Right lobe of liver (tissue), 6 donors: ENCODE results near the gene SKIC2. TPM values are rescaled to one million over a fixed set of nuclear protein-coding genes. Genes with fewer than 3 reads are reported as not detected.
A peak's percentile ranks its signal among the peaks of the same experiment; 100 is the strongest.
"Not testable (repeated sequence)": the region's sequence is repeated elsewhere in the genome, so short reads cannot be mapped to it uniquely, and the experiment has no call there.

Source experiments
- ATAC-seq, 4 donors: fragments of 200-7000 bp; cut with Tn5 transposase; one replicate each; pipeline ENCODE4 v1.9.1; 2020; ENCODE audit warnings: mild to moderate bottlenecking in 4 of 4, moderate library complexity in 4 of 4
- DNase-seq, 3 donors: peaks; one replicate each; pipeline ENCODE4 v3.0.0-alpha.2; 2020
- H3K27ac ChIP-seq, 3 donors: fragments of 200-600 bp; one replicate each; pipeline ENCODE4 v1.8.0; 2022
- H3K27me3 ChIP-seq, 2 donors: fragments of 200-600 bp; one replicate each; pipeline ENCODE4 v1.8.0; 2022
- H3K36me3 ChIP-seq, 4 donors: fragments of 200-600 bp; sonication (generic) in 1 of 4; one replicate each; pipeline versions ENCODE4 v1.5.1 to v1.8.0; 2017 to 2022; ENCODE audit warnings: control low read depth in 1 of 4
- H3K4me1 ChIP-seq, 4 donors: fragments of 200-600 bp; sonication (generic) in 1 of 4; one replicate each; pipeline versions ENCODE4 v1.5.1 to v1.8.0; 2017 to 2022; ENCODE audit warnings: control low read depth in 1 of 4
- H3K4me3 ChIP-seq, 3 donors: fragments of 200-600 bp; one replicate each; pipeline ENCODE4 v1.8.0; 2022
- H3K9me3 ChIP-seq, 4 donors: fragments of 200-600 bp; sonication (generic) in 1 of 4; one replicate each; pipeline versions ENCODE4 v1.5.1 to v1.8.0; 2017 to 2022; ENCODE audit warnings: control low read depth in 1 of 4
- POLR2A ChIP-seq: fragments of 450-650 bp; IDR thresholded peaks from one replicate; pipeline ENCODE4 v1.6.1; 2017; ENCODE audit warnings: antibody characterized with exemption, mild to moderate bottlenecking
- WGBS: methylation state at CpG from one replicate; pipeline ENCODE4 v1.1.6; 2018; ENCODE audit warnings: low coverage, low lambda C conversion rate; ENCODE audit not compliant: insufficient coverage; ENCODE audit errors: missing lambda C conversion rate; 5-methylcytosine and 5-hydroxymethylcytosine counted together
- intact Hi-C, 2 donors: fragments of 100-400 bp; cut with DNase I; formaldehyde crosslinking; loops; one replicate each; pipeline versions ENCODE4 v1.11.2 to v1.14.1; 2022
- long read RNA-seq: library from polyadenylated mRNA; unstranded; transcript quantifications from one replicate; pipeline ENCODE4 v2.0.0, GENCODE V29; 2019
- total RNA-seq, 6 experiments: library from RNA; depleted of rRNA in 2 of 6; stranded (reverse); fragments of >200 nt in 2 of 6; fragmentation: NEBNext Ultra II Directional in 3 of 6; extraction: Animal tissue kit (Norgen Biotek cat#: 25700) in 3 of 6; gene quantifications; one replicate each; pipeline versions ENCODE4 v1.1.0 to v1.2.4, GENCODE V29; 2016 to 2023
- TF ChIP-seq, protein P1 (sequence below), 4 donors: fragments of 200-600 bp in 3 of 4; fragments of 450-650 bp in 1 of 4; IDR thresholded peaks; one replicate each; pipeline versions ENCODE4 v1.5.1 to v1.8.0; 2016 to 2022; ENCODE audit warnings: antibody characterized with exemption in 4 of 4, mild to moderate bottlenecking in 2 of 4
- donor health status: DM: no; HTN: yes; CAD: no.
- donor health status: DM: no; HTN: no; CAD: no.
- donor health status: DM: no; HTN: no; CAD: no.
- donor health status: DM: no; HTN: yes; CAD: no.
- donor health status: DM: no; HTN: yes; CAD: no.

SKIC2 gene
- total RNA-seq = 10 to 100 TPM; 26.3 to 73.1 (median 47.1) TPM
- long read RNA-seq, partial matches to known transcripts = 0 of 1 reads
- long read RNA-seq, other reads (novel, unspliced or antisense) = 0 of 1 reads

DNA sequence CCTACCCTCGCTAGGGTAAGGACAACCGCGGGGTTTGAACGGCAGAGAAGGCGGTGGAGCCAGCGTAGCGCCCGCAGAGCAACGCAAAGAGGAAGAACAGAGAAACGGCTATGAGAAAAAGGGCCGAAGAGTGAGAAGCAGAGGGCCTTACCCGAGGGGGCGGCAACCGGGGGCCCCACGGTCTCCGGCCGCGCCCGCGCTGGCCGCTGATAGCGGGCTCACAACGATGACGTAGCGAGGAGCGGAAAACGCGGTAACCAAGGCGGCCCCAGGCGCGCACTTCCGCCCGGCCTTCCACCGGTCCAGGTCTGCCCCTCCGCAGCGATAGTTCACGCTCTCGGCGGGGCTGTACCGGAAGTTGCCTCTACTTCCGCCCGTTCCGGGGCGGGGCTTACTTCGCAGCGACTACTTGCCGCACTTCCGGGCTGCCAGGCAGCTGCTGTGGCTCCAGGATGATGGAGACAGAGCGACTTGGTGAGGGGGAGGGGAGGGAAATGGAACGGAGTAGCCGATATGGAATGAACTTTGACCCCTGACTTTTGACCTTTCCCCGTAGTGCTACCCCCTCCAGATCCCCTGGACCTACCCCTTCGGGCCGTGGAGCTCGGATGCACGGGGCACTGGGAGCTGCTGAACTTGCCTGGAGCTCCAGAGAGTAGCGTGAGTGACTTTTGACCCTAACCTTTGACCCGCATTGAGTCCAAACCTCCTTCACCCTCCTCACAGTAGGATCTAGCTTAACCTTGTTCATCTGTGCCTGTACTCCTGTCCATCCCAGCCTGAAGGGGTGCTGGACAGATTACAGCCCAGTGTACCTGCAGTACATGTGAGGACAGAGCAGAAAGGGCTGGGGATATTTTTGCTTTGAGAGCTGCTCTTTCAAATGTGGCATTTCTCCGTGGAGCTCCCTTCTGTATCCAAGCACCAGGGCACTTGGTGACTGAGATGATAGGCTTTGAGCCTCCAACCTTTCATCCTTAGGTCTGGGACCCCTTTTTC, at the start of gene SKIC2, which contains the start of gene NELFE:
TSS of gene SKIC2 (plus strand) at position 435 of the 999 bp plus-strand sequence. CDS start at position 453, 18 bp downstream.
TSS of gene NELFE (minus strand) at position 231 of the 999 bp plus-strand sequence. CDS start 525 bp downstream, outside the sequence.
- 0% methylated on average over 5 of the region's 59 CpGs for WGBS
- Histone ChIP-seq H3K36me3 (peaks cover 0 to 62% (median 27%) of the 10 kb centered on the region in 4 donors), H3K4me3 (peak within 1 kb of the TSS; percentile 86 to 91 (median 87)), H3K4me1 (peaks cover 0 to 19% (median 7%) of the 10 kb centered on the region in 4 donors), H3K27ac (peak within 1 kb of the TSS; percentile 59 to 81 (median 65)), H3K9me3 (no peaks in the 10 kb centered on the region), H3K27me3 (no peaks in the 10 kb centered on the region)
- DNase-seq (peak; percentile 98 to 99 (median 99)), ATAC-seq (peak; percentile 96 to 98 (median 98))
- peak; percentile 69 for TF ChIP-seq POLR2A
- TF ChIP-seq, protein P1, sequence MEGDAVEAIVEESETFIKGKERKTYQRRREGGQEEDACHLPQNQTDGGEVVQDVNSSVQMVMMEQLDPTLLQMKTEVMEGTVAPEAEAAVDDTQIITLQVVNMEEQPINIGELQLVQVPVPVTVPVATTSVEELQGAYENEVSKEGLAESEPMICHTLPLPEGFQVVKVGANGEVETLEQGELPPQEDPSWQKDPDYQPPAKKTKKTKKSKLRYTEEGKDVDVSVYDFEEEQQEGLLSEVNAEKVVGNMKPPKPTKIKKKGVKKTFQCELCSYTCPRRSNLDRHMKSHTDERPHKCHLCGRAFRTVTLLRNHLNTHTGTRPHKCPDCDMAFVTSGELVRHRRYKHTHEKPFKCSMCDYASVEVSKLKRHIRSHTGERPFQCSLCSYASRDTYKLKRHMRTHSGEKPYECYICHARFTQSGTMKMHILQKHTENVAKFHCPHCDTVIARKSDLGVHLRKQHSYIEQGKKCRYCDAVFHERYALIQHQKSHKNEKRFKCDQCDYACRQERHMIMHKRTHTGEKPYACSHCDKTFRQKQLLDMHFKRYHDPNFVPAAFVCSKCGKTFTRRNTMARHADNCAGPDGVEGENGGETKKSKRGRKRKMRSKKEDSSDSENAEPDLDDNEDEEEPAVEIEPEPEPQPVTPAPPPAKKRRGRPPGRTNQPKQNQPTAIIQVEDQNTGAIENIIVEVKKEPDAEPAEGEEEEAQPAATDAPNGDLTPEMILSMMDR (IDR thresholded peaks at IDR 0.05) = no peak
- intact Hi-C loops = loop anchor here in 1 of 2 donors (10.0 kb wide), 1 partner anchor 54 kb away; the partner anchor contains the start of gene ZBTB12

DNA sequence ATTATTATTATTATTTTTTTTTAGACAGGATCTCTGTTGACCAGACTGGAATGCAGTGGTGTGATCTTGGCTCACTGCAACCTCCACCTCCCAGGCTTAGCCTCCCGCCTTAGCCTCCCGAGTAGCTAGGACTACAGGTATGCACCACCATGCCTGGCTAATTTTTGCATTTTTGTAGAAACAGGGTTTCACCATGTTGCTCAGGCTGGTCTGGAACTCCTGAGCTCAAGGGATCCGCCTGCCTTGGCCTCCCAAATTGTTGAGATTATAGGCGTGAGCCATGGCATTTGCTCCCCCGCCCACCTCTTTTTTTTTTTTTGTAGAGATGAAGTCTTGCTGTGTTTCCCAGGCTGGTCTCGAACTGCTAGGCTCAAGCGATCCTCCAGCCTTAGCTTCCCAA, 49.7 kb upstream of the SKIC2 start:
- H3K9me3 ChIP-seq, H3K4me3 ChIP-seq, H3K4me1 ChIP-seq, ATAC-seq, H3K27me3 ChIP-seq, DNase-seq, H3K27ac ChIP-seq, H3K36me3 ChIP-seq: not testable (repeated sequence)
- intact Hi-C loops = loop anchor here in 1 of 2 donors (10.0 kb wide), 1 partner anchor 46 kb away; the partner anchor contains the start of genes NELFE and SKIC2
- 89% methylated on average over 7 of the region's 7 CpGs for WGBS

DNA sequence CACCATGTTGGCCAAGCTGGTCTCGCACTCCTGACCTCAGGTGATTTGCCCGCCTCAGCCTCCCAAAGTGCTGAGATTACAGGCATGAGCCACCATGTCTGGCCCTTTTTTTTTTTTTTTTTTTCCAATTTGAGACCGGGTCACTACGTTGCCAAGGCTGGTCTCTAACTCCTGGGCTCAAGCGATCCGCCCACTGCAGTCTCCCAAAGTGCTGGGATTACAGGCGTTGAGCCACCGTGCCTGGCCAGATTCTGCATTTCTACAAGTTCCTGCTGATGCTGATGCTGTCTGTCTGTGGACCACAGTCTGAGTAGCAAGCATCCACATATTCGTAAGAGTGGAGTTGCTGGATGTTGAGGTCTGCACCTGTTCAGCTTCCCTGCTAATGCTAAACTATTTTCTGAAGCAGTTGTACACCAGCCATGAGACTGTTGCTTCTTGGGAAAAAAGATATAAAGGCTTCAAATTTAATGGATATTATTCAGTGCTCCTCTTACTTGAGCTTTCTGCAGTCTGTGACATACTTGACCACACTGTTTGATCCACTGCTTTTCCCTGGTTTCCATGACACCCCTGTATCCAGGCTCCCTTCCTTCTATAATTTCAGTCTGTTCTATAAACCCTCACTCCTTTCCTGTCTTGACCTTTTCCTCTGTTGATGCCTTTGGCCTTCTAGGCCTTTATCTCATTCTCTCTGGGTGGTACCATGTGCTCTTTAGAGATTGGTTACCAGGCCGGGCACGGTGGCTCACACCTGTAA, 47.0 kb upstream of the SKIC2 start:
- WGBS = 81% methylated on average over 7 of the region's 11 CpGs
- Histone ChIP-seq H3K36me3 (no peaks in the 10 kb centered on the region), H3K27ac (no peak overlapping the region), H3K4me1 (peaks cover 0 to 7% (median 0%) of the 10 kb centered on the region in 4 donors), H3K27me3 (no peaks in the 10 kb centered on the region), H3K4me3 (no peak overlapping the region), H3K9me3 (no peaks in the 10 kb centered on the region)
- DNase-seq (no peak), ATAC-seq (no peak)
- TF ChIP-seq, protein P1 (IDR thresholded peaks at IDR 0.05) = no peak
- TF ChIP-seq POLR2A = no peak
- intact Hi-C loops = no loop called here

DNA sequence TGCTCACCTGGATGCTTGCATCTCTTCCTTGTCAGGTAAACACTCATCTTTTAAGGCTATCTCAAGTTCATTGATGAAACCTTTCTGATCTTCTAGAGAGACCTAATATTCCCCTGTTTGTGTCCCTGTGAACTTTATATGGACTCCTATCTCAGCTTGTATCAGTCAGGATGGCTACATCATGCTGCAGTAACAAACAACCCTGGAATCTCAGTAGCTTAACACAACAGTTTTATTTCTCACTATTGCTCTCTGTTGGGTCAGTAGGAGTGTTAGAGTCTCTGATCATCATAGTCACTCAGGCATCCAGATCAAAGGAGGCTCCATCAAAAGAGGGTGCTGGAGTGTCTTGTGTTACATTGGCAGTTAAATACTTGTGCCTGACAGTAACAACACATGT, 43.6 kb upstream of the SKIC2 start:
- no peak for DNase-seq
- H3K27ac ChIP-seq = no peak overlapping the region
- no peak for TF ChIP-seq POLR2A
- TF ChIP-seq, protein P1 (IDR thresholded peaks at IDR 0.05) = no peak
- no peaks in the 10 kb centered on the region for H3K9me3 ChIP-seq
- ATAC-seq = no peak
- no peak overlapping the region for H3K4me3 ChIP-seq
- intact Hi-C loops = no loop called here
- H3K27me3 ChIP-seq = no peaks in the 10 kb centered on the region
- no peaks in the 10 kb centered on the region for H3K36me3 ChIP-seq
- no peaks in the 10 kb centered on the region for H3K4me1 ChIP-seq
